ENCODE measurements around the gene DLG4.

DLG4 gene

GRCh38 chr17:7258731-7259554, 39.3 kb upstream of the DLG4 start:
- Histone ChIP-seq H3F3A (ENCODE audit: insufficient read depth, low read length) (no peaks in the 10 kb centered on the region), H2AFZ (ENCODE audit: low read length) (no peak overlapping the region), H3K4me3 (ENCODE audit: low read depth, low read length, poor library complexity, severe bottlenecking) (no peak overlapping the region), H3K9ac (ENCODE audit: low read length) (no peak overlapping the region), H3K27me3 (ENCODE audit: insufficient read depth, low read length) (peaks cover 7% of the 10 kb centered on the region; the same call in 1 of the 2 replicates), H3K79me2 (ENCODE audit: insufficient read depth, low read length) (no peaks in the 10 kb centered on the region), H3K9me3 (ENCODE audit: low read length) (no peaks in the 10 kb centered on the region), H3K27ac (ENCODE audit: low read depth, low read length, poor library complexity, severe bottlenecking) (no peak overlapping the region), H3K4me1 (ENCODE audit: insufficient read depth, low read length, severe bottlenecking) (peaks cover 17% of the 10 kb centered on the region), H4K20me1 (ENCODE audit: insufficient read depth, low read length) (no peaks in the 10 kb centered on the region), H3K4me2 (ENCODE audit: low read length) (no peak overlapping the region), H3K36me3 (ENCODE audit: insufficient read depth, low read length) (peaks cover 42% of the 10 kb centered on the region), H3K9me2 (ENCODE audit: low read depth, low read length) (no peaks in the 10 kb centered on the region)
- TF ChIP-seq CTCF (IDR thresholded peaks at IDR 0.05; ENCODE audit: low read length): no peak
- TF ChIP-seq EZH2 (IDR thresholded peaks at IDR 0.05; ENCODE audit: borderline replicate concordance, low read length): no peak

- Histone ChIP-seq H4K20me1 (ENCODE audit: insufficient read depth, low read length) (no peaks in the 10 kb centered on the region), H3K9ac (ENCODE audit: low read length) (no peak overlapping the region), H3K79me2 (ENCODE audit: insufficient read depth, low read length) (no peaks in the 10 kb centered on the region)
Measured at GRCh38 chr17:7256766-7257456, 37.3 kb upstream of the DLG4 start.

GRCh38 chr17:7254511-7254910, 34.9 kb upstream of the DLG4 start:
- H3K4me3 ChIP-seq (ENCODE audit: low read depth, low read length, poor library complexity, severe bottlenecking): no peak overlapping the region
- no peaks in the 10 kb centered on the region for H3K9me2 ChIP-seq (ENCODE audit: low read depth, low read length)
- no peak overlapping the region for H2AFZ ChIP-seq (ENCODE audit: low read length)
- H3K36me3 ChIP-seq (ENCODE audit: insufficient read depth, low read length): peaks cover 41% of the 10 kb centered on the region
- H4K20me1 ChIP-seq (ENCODE audit: insufficient read depth, low read length): no peaks in the 10 kb centered on the region
- no peaks in the 10 kb centered on the region for H3F3A ChIP-seq (ENCODE audit: insufficient read depth, low read length)
- H3K79me2 ChIP-seq (ENCODE audit: insufficient read depth, low read length): peaks cover 19% of the 10 kb centered on the region
- H3K27me3 ChIP-seq (ENCODE audit: insufficient read depth, low read length): no peaks in the 10 kb centered on the region
- H3K4me2 ChIP-seq (ENCODE audit: low read length): no peak overlapping the region
- no peak for TF ChIP-seq EZH2 (IDR thresholded peaks at IDR 0.05; ENCODE audit: borderline replicate concordance, low read length)
- TF ChIP-seq CTCF (IDR thresholded peaks at IDR 0.05; ENCODE audit: low read length): no peak
- no peaks in the 10 kb centered on the region for H3K9me3 ChIP-seq (ENCODE audit: low read length)
- H3K27ac ChIP-seq (ENCODE audit: low read depth, low read length, poor library complexity, severe bottlenecking): no peak overlapping the region
- no peak overlapping the region for H3K9ac ChIP-seq (ENCODE audit: low read length)
- H3K4me1 ChIP-seq (ENCODE audit: insufficient read depth, low read length, severe bottlenecking): peaks cover 21% of the 10 kb centered on the region

More at GRCh38 chr17:7256766-7257456, 37.3 kb upstream of the DLG4 start:
- Histone ChIP-seq H3K4me2 (ENCODE audit: low read length) (no peak overlapping the region), H2AFZ (ENCODE audit: low read length) (no peak overlapping the region), H3F3A (ENCODE audit: insufficient read depth, low read length) (no peaks in the 10 kb centered on the region), H3K9me3 (ENCODE audit: low read length) (no peaks in the 10 kb centered on the region), H3K36me3 (ENCODE audit: insufficient read depth, low read length) (peaks cover 43% of the 10 kb centered on the region), H3K4me1 (ENCODE audit: insufficient read depth, low read length, severe bottlenecking) (peaks cover 20% of the 10 kb centered on the region), H3K9me2 (ENCODE audit: low read depth, low read length) (no peaks in the 10 kb centered on the region), H3K4me3 (ENCODE audit: low read depth, low read length, poor library complexity, severe bottlenecking) (no peak overlapping the region), H3K27me3 (ENCODE audit: insufficient read depth, low read length) (peaks cover 2% of the 10 kb centered on the region; the same call in 1 of the 2 replicates), H3K27ac (ENCODE audit: low read depth, low read length, poor library complexity, severe bottlenecking) (no peak overlapping the region)
- TF ChIP-seq EZH2 (IDR thresholded peaks at IDR 0.05; ENCODE audit: borderline replicate concordance, low read length) (no peak), CTCF (IDR thresholded peaks at IDR 0.05; ENCODE audit: low read length) (no peak)

Measured in OCI-LY1 (cell line).